GM23338 (cell line): ENCODE results near the gene SLC30A7.

Source experiments
- CTCF ChIP-seq, 2 experiments: fragments of 200-600 bp in 1 of 2; sonication (generic) in 1 of 2; conservative IDR thresholded peaks; 2 replicates each; pipeline versions ENCODE4 v1.5.1 to v1.6.1; 2016 to 2017; ENCODE audit warnings: antibody characterized with exemption in 2 of 2, low read depth in 2 of 2, mild to moderate bottlenecking in 2 of 2, moderate library complexity in 1 of 2
- STAT1 ChIP-seq: IDR thresholded peaks from one replicate; pipeline ENCODE4 v1.6.1; 2016; ENCODE audit warnings: antibody characterized with exemption; ENCODE audit not compliant: unreplicated experiment

DNA sequence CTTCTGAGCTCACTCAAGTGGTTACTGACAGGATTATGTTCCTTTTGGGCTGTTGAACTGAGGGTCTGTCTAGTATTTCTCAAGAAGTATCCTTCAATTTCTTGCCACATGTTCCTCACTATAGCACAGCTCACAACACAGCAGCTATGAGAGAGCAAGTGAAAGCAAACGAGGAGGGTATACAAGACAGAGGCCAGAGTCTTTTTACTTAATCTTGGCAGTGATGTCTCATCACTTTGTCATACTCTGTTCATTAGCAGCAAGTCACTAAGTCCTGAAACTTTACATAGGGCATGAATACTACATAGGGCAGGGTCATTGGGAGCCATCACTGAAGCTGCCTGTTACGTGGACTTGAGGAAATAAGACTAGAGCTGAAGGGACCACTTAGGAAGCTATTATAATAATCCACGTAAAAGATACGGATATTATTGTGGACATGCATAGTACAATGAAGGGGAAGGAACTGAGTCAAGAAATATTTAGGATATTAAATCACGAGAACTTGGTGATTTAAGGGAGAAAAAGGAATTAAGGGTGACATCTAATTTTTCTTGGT, 63.7 kb downstream of the SLC30A7 start:
- TF ChIP-seq STAT1 (no peak), CTCF (conservative IDR thresholded peaks at IDR 0.05; ENCODE audit: low read depth in 2 of 2) (no peak)
